ENCODE data around the gene CPSF4. TPM values are rescaled to one million over a fixed set of nuclear protein-coding genes. Genes with fewer than 3 reads are reported as not detected.
"Not testable (repeated sequence)": the region's sequence is repeated elsewhere in the genome, so short reads cannot be mapped to it uniquely, and the experiment has no call there.

CPSF4 gene
- total RNA-seq, 2 donors from 2014 or later, result 42.3 to 48.2 TPM

DNA sequence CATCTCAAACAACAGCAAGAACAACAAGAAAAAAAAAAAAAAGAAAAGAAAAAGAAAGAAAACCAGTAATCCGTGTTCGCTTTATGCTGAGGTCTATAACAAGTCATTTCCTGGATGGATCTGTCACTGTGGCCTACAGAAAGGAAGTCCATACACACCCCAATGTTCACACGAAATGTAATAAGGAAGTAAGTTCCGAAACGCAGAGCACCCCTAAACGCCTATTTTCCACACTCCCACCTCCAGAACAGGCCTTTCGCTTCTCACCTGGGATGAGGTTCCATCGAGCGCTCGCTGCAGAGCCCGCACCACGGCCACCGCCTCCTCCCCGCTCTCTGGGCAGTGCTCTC lies 60.6 kb downstream of the CPSF4 start:
- Histone ChIP-seq H3K4me1 (ENCODE audit: control insufficient read depth in 1 of 2, low read depth in 2 of 2) (peaks cover 27 to 31% of the 10 kb centered on the region in 2 donors), H3K9me3 (peaks cover 6% of the 10 kb centered on the region), H3K4me3 (peak overlapping the region; percentile 88), H3K27me3 (replicated peaks; ENCODE audit: insufficient read depth) (no peaks in the 10 kb centered on the region), H3K27ac (peak overlapping the region; percentile 93 to 95), H3K36me3 (peaks cover 6% of the 10 kb centered on the region)
- ATAC-seq (ENCODE audit: insufficient number of reproducible peaks, low FRiP score, low read depth) (no peak), DNase-seq (ENCODE audit: low spot score) (no peak)
- TF ChIP-seq, protein P1, sequence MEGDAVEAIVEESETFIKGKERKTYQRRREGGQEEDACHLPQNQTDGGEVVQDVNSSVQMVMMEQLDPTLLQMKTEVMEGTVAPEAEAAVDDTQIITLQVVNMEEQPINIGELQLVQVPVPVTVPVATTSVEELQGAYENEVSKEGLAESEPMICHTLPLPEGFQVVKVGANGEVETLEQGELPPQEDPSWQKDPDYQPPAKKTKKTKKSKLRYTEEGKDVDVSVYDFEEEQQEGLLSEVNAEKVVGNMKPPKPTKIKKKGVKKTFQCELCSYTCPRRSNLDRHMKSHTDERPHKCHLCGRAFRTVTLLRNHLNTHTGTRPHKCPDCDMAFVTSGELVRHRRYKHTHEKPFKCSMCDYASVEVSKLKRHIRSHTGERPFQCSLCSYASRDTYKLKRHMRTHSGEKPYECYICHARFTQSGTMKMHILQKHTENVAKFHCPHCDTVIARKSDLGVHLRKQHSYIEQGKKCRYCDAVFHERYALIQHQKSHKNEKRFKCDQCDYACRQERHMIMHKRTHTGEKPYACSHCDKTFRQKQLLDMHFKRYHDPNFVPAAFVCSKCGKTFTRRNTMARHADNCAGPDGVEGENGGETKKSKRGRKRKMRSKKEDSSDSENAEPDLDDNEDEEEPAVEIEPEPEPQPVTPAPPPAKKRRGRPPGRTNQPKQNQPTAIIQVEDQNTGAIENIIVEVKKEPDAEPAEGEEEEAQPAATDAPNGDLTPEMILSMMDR (IDR thresholded peaks at IDR 0.05), result no peak

GRCh38 chr7:99499721-99500636 lies 61.2 kb downstream of the CPSF4 start, which contains the start of gene ZNF394:
Gene ZNF394 (minus strand): TSS chr7:99500281. CDS start chr7:99500093, 188 bp downstream.
- peak; percentile 37 for ATAC-seq (ENCODE audit: insufficient number of reproducible peaks, low FRiP score, low read depth)
- H3K36me3 ChIP-seq, result no peaks in the 10 kb centered on the region
- peak; percentile 71 for DNase-seq (ENCODE audit: low spot score)
- H3K27ac ChIP-seq, result peak within 1 kb of the TSS; percentile 93 to 95
- no peaks in the 10 kb centered on the region for H3K9me3 ChIP-seq
- H3K27me3 ChIP-seq (replicated peaks; ENCODE audit: insufficient read depth), result no peaks in the 10 kb centered on the region
- peaks cover 27 to 31% of the 10 kb centered on the region in 2 donors for H3K4me1 ChIP-seq (ENCODE audit: control insufficient read depth in 1 of 2, low read depth in 2 of 2)
- H3K4me3 ChIP-seq, result peak within 1 kb of the TSS; percentile 88
- TF ChIP-seq, protein P1 (IDR thresholded peaks at IDR 0.05), result no peak

DNA sequence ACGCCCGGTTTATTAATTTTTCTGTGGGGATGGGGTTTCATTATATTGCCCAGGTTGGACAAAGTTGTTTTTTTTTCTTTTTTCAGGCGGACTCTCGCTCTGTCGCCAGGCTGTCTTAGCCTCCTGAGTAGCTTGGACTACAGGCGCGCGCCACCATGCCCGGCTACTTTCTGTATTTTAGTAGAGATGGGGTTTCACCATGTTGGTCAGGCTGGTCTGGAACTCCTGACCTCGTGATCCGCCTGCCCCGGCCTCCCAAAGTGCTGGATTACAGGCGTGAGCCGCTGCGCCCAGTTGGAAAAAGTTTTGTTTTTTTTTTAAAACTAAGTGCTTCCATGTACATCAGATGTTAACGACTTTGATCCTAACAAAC lies 61.9 kb downstream of the CPSF4 start:
- Histone ChIP-seq H3K27ac (peak overlapping the region; percentile 93 to 95), H3K9me3 (no peaks in the 10 kb centered on the region), H3K36me3 (no peaks in the 10 kb centered on the region), H3K4me1 (ENCODE audit: control insufficient read depth in 1 of 2, low read depth in 2 of 2) (peaks cover 28 to 34% of the 10 kb centered on the region in 2 donors), H3K4me3 (peak overlapping the region; percentile 88), H3K27me3 (replicated peaks; ENCODE audit: insufficient read depth) (no peaks in the 10 kb centered on the region)
- DNase-seq (ENCODE audit: low spot score) (no peak), ATAC-seq (ENCODE audit: insufficient number of reproducible peaks, low FRiP score, low read depth) (no peak)
- TF ChIP-seq, protein P1 (IDR thresholded peaks at IDR 0.05), result no peak

DNA sequence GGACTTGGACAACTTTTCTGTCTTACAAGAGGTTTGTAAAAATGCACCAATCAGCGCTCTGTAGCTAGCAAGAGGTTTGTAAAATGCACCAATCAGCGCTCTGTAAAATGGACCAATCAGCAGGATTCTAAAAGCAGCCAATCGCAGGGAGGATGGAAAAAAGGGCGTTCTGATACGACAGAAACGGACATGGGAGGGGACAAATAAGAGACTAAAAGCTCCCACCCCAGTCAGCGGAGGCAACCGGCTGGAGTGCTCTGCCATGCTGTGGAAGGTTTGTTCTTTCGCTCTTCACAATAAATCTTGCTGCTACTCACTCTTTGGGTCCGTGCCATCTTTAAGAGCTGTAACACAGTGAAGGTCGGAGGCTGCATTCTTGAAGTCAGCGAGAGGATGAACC lies 62.5 kb downstream of the CPSF4 start:
- not testable (repeated sequence) for ATAC-seq (ENCODE audit: insufficient number of reproducible peaks, low FRiP score, low read depth); DNase-seq (ENCODE audit: low spot score); H3K4me3 ChIP-seq; H3K27me3 ChIP-seq (replicated peaks; ENCODE audit: insufficient read depth); H3K36me3 ChIP-seq; H3K9me3 ChIP-seq
- H3K4me1 ChIP-seq (ENCODE audit: control insufficient read depth in 1 of 2, low read depth in 2 of 2), result peaks cover 34 to 40% of the 10 kb centered on the region in 2 donors
- peak overlapping the region in 1 of 2 donors; percentile 93 for H3K27ac ChIP-seq

GRCh38 chr7:99504281-99504602 lies 65.5 kb downstream of the CPSF4 start:
- Histone ChIP-seq H3K27me3 (replicated peaks; ENCODE audit: insufficient read depth) (no peaks in the 10 kb centered on the region), H3K9me3 (no peaks in the 10 kb centered on the region), H3K4me3 (peak overlapping the region; percentile 77), H3K4me1 (ENCODE audit: control insufficient read depth in 1 of 2, low read depth in 2 of 2) (peaks cover 26 to 30% of the 10 kb centered on the region in 2 donors), H3K27ac (peak overlapping the region; percentile 83 to 95), H3K36me3 (no peaks in the 10 kb centered on the region)
- ATAC-seq (ENCODE audit: insufficient number of reproducible peaks, low FRiP score, low read depth) (no peak), DNase-seq (ENCODE audit: low spot score) (peak; percentile 95)
- TF ChIP-seq, protein P1 (IDR thresholded peaks at IDR 0.05), result no peak
